Right cardiac atrium (tissue), 5 donors: ENCODE measurements around the gene SPRR1B. TPM values are rescaled to one million over a fixed set of nuclear protein-coding genes. Genes with fewer than 3 reads are reported as not detected.

Source experiments
- ATAC-seq, 2 donors: fragments of 200-7000 bp; cut with Tn5 transposase; one replicate each; pipeline versions ENCODE4 v1.8.0 to v1.9.1; 2020; ENCODE audit warnings: moderate library complexity in 2 of 2, mild to moderate bottlenecking in 1 of 2
- DNase-seq, 3 donors: peaks; one replicate each; pipeline ENCODE4 v3.0.0-alpha.2; 2020
- H3K27ac ChIP-seq: one replicate; pipeline ENCODE4 v1.5.1; 2013; ENCODE audit warnings: mild to moderate bottlenecking, low read length, control low read depth, moderate library complexity
- H3K27me3 ChIP-seq: one replicate; pipeline ENCODE4 v1.6.1; 2013; ENCODE audit not compliant: control insufficient read depth, insufficient read depth
- H3K4me1 ChIP-seq: one replicate; pipeline ENCODE4 v1.6.1; 2013; ENCODE audit warnings: low read length; ENCODE audit not compliant: control insufficient read depth, insufficient read depth
- H3K4me3 ChIP-seq: one replicate; pipeline ENCODE4 v1.5.1; 2013; ENCODE audit warnings: low read length, control low read depth
- H3K9me3 ChIP-seq: one replicate; pipeline ENCODE4 v1.6.1; 2013; ENCODE audit warnings: low read length; ENCODE audit not compliant: control insufficient read depth
- WGBS: extraction: QIAGEN DNeasy Blood & Tissue Kit; methylation state at CpG from one replicate; pipeline ENCODE4 v1.1.7; 2013; 5-methylcytosine and 5-hydroxymethylcytosine counted together
- intact Hi-C, 4 donors: fragments of 100-400 bp; cut with DNase I; formaldehyde crosslinking; loops; one replicate each; pipeline versions ENCODE4 v1.11.0 to v1.14.0; 2022 to 2023
- long read RNA-seq, 4 donors: library from polyadenylated mRNA; unstranded; transcript quantifications; one replicate each; pipeline ENCODE4 v2.0.0, GENCODE V29; 2020 to 2021
- polyA plus RNA-seq: library from polyadenylated mRNA; stranded (reverse); fragments of 200-250 nt; gene quantifications from one replicate; pipeline ENCODE4 v1.2.3, GENCODE V29; 2013
- total RNA-seq, 4 donors: library from RNA; stranded (reverse); fragmentation: NEBNext Ultra II Directional; extraction: Animal tissue kit (Norgen Biotek cat#: 25700); gene quantifications; one replicate each; pipeline ENCODE4 v1.2.1, GENCODE V29; 2021
- donor health status: healthy with polysubstance abuse.
- donor health status: DM: no; HTN: yes; CAD: no.
- donor health status: DM: no; HTN: no; CAD: no.
- donor health status: DM: no; HTN: yes; CAD: no; lungs with severe emphysema.
- donor health status: DM: yes; HTN: yes; CAD: no.

SPRR1B gene, protein sequence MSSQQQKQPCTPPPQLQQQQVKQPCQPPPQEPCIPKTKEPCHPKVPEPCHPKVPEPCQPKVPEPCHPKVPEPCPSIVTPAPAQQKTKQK
- total RNA-seq: not detected
- not detected for polyA plus RNA-seq
- long read RNA-seq, donor 1: 0 reads
- long read RNA-seq, donor 2: 0 reads
- long read RNA-seq, donor 3: 0 reads
- long read RNA-seq, donor 4: 0 reads

DNA sequence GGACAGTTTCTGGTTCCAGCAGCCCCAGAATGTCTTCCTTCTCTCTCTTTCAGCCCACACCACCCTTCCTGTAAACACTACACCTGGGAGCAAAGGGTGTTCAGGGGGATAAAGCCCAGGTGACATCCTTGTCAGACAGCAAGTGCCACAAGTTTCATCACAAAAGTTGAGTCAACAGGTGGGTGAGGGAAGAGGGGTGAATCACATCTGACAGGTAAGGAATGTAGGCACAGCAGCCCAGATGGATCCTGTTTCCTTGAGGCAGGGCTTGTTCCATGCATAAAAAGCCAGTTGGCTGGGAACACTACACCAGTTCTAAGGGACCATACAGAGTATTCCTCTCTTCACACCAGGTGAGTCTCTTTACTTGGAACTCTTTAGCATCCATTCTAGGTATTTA is at the start of gene SPRR1B:
Gene SPRR1B (plus strand): TSS at position 309 of the 400 bp plus-strand sequence. CDS start 1,143 bp downstream, outside the sequence.
- ATAC-seq: no peak
- no peak within 1 kb of the TSS for H3K4me3 ChIP-seq
- H3K4me1 ChIP-seq: no peaks in the 10 kb centered on the region
- no peak within 1 kb of the TSS for H3K27ac ChIP-seq
- intact Hi-C loops: no loop called here
- no peaks in the 10 kb centered on the region for H3K27me3 ChIP-seq
- H3K9me3 ChIP-seq: no peaks in the 10 kb centered on the region
- no peak for DNase-seq

DNA sequence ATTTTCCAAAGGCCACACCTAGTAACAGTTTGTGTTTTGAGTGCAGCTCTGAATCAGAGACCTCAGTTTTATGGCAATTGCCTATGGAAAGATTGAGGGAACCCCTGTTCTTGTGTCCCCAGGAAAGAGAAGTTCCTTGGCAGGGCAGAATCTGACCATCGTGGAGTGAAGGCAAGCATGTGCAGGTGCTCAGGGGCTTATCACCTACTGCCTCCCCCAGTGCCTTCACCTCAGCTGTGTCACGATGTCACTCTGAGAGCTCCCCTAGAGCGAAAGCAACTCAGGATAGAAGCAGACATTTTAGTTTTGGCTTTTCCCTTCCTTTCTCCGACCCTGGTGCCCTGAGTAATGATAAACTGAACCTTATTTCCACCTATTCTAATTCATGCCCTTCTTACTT is 48.9 kb upstream of the SPRR1B start:
- Histone ChIP-seq H3K4me1 (no peaks in the 10 kb centered on the region), H3K9me3 (no peaks in the 10 kb centered on the region), H3K27ac (no peak overlapping the region), H3K4me3 (no peak overlapping the region), H3K27me3 (no peaks in the 10 kb centered on the region)
- WGBS: 64% methylated on average over 4 of the region's 4 CpGs
- DNase-seq (no peak), ATAC-seq (no peak)
- intact Hi-C loops: no loop called here

DNA sequence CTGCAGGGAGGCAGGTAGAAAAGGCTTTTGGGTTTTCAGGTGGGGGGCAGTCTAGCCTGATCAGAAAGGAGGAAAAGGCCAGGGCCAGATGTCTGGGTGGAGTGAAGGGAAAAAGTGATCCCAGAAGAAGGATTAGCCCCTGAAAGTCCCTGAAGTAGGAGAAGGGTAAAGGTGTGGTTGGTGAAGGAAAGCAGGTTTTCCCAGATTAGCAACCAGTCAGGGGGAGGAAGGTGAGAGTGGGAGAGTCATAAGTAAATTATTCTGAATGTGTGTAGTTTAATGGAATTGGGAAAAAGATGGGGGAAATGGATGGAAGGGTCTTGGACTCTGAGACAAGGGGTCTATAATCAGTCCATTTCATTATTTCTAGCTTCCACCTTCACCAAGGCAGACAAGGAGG is 47.8 kb upstream of the SPRR1B start:
- no peaks in the 10 kb centered on the region for H3K4me1 ChIP-seq
- no peaks in the 10 kb centered on the region for H3K9me3 ChIP-seq
- intact Hi-C loops: no loop called here
- DNase-seq (no peak), ATAC-seq (no peak)
- no peak overlapping the region for H3K27ac ChIP-seq
- H3K27me3 ChIP-seq: no peaks in the 10 kb centered on the region
- H3K4me3 ChIP-seq: no peak overlapping the region

DNA sequence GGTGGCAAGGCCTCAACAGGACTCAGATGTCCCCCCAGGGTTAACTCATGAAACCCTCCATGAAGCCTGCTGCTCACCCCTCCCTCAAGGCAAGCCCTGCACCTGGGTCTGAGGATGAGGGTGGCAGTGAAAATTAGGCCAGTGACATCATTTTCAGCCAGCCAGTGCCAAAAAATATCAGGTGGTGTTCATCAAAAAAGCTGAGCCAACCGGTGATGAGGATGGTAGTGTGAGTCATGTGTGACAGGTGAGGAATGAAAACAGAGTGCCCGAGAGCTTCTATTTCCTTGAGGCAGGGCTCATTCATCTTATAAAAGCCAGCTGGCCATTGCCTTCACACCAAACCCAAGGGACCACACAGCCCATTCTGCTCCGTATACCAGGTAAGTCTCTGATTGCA is 47.3 kb upstream of the SPRR1B start, which contains the start of gene SPRR1A:
Gene SPRR1A (plus strand): TSS at position 339 of the 400 bp plus-strand sequence. CDS start 1,150 bp downstream, outside the sequence.
- no peaks in the 10 kb centered on the region for H3K9me3 ChIP-seq
- no peaks in the 10 kb centered on the region for H3K27me3 ChIP-seq
- no peak for ATAC-seq
- intact Hi-C loops: no loop called here
- 84% methylated on average over 3 of the region's 3 CpGs for WGBS
- no peak for DNase-seq
- no peak within 1 kb of the TSS for H3K27ac ChIP-seq
- no peak within 1 kb of the TSS for H3K4me3 ChIP-seq
- H3K4me1 ChIP-seq: no peaks in the 10 kb centered on the region

DNA sequence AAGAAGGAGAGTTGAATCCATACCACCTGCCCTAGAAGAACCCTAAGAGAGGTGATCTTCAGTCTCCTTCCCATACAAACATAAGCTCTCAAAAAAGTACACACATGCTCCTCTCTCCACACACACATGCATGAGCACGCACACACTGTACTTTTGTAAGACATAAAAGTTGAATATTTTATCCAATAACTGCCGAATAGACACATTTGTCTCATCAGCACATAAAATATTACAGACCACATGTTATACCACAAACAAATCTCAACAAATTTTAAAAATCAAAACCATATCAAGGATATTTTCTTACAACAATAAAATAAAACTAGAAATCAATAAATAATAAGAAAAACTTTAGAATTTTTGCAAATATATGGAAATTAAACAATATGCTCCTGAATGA is 44.4 kb upstream of the SPRR1B start:
- DNase-seq (no peak), ATAC-seq (no peak)
- no peaks in the 10 kb centered on the region for H3K4me1 ChIP-seq
- no peak overlapping the region for H3K4me3 ChIP-seq
- no peaks in the 10 kb centered on the region for H3K27me3 ChIP-seq
- no peak overlapping the region for H3K27ac ChIP-seq
- no peaks in the 10 kb centered on the region for H3K9me3 ChIP-seq
- 78% methylated on average over 2 of the region's 2 CpGs for WGBS
- intact Hi-C loops: no loop called here

DNA sequence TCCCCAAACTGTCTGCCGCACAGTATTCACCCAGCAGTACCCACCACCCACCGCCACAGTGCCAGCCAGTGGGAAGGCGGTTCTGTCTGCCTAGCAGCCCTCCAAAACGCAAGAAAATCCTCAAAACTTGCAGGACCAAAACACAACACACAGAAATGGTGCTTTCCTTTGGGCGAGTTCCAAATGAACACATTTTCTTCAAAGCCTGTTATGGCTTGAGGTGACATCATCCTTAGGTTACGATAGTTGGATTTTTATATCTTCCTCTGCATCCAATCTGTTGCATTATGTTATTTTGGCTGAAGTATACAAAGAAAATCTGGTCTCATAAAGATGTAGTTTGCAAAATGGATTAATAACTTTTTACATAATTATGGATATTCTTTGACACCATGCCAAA is 37.8 kb upstream of the SPRR1B start:
- no peak overlapping the region for H3K4me3 ChIP-seq
- H3K9me3 ChIP-seq: no peaks in the 10 kb centered on the region
- H3K27me3 ChIP-seq: no peaks in the 10 kb centered on the region
- no peaks in the 10 kb centered on the region for H3K4me1 ChIP-seq
- 74% methylated on average over 6 of the region's 6 CpGs for WGBS
- ATAC-seq: no peak
- DNase-seq: no peak
- H3K27ac ChIP-seq: no peak overlapping the region
- intact Hi-C loops: no loop called here

DNA sequence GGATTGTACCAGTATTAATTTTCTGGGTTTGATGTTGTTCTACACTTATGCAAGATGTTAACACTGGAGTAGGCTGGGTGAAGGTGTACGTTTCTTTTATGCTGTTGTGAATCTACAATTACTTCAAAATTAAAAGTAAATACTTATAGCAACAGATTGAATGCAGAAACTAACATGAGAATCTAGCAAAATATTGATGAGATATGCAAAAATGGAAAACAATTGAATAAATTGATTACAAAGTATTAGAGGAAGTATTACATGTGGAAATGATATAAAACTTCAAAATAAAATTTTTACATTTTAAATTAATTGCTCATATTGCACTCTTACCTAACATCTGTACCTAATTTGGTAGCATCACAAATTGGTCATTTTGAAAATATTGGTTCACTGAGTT is 35.2 kb upstream of the SPRR1B start:
- Histone ChIP-seq H3K4me1 (no peaks in the 10 kb centered on the region), H3K27me3 (no peaks in the 10 kb centered on the region), H3K27ac (no peak overlapping the region), H3K9me3 (no peaks in the 10 kb centered on the region), H3K4me3 (no peak overlapping the region)
- ATAC-seq: no peak
- 48% methylated on average over 1 of the region's 1 CpG for WGBS
- DNase-seq: no peak
- intact Hi-C loops: no loop called here

DNA sequence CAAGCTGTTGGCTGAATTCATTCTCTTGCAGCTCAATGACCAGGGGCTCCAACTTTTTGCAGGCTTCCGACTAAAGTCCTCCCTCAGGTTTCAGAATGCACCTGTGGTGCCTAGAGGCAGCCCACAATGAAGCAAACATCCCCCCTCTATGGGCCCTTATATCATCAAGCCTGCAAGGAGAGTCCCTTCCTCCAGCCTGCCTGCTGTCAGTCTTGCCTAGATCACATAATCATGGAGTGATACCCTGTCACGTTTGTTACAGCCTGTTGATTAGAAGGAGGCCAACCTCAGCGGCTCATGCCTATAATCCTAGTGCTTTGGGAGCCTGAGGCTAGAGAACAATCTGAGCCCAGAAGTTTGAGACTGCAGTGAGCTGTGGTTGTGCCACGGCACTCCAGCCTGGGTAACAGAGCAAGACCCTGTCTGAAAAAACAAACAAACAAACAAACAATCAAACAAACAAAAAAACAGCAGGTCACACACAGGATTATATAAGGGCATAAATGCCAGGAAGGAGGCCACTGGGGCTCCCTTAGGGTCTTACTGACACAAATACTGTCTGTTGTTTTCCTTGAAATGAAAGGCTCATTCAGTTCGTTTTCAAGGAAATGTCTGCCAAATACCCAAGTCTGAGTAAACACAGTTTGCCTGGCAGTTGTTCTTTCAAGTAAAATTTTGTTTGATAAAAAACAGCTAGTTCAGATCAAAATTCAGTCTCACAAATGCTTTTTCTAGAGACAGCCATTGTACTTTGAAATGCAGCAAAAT is 34.2 kb upstream of the SPRR1B start:
- H3K4me3 ChIP-seq: no peak overlapping the region
- DNase-seq: no peak
- no peak overlapping the region for H3K27ac ChIP-seq
- no peaks in the 10 kb centered on the region for H3K27me3 ChIP-seq
- no peak for ATAC-seq
- no peaks in the 10 kb centered on the region for H3K4me1 ChIP-seq
- WGBS: 18% methylated on average over 5 of the region's 5 CpGs
- intact Hi-C loops: no loop called here
- H3K9me3 ChIP-seq: no peaks in the 10 kb centered on the region

DNA sequence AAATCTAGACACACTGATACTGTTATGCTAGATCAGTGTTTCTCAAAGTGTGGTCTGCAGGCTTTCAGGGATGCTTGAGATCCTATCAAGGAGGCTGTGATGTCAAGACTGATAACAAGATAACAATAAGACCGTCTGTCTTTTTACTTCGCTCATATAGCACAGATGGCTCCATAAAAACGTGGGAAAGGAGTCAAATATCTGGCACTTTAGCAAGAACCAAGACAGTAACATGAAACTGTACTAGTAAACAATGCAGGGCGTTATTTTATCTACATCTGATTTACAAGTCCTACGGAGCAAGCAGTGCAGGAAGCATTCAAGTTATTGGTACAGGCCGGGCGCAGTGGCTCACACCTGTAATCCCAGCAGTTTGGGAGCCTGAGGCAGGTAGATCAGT is 33.1 kb upstream of the SPRR1B start:
- Histone ChIP-seq H3K4me1 (no peaks in the 10 kb centered on the region), H3K4me3 (no peak overlapping the region), H3K27ac (no peak overlapping the region), H3K9me3 (no peaks in the 10 kb centered on the region), H3K27me3 (no peaks in the 10 kb centered on the region)
- no peak for DNase-seq
- intact Hi-C loops: no loop called here
- 48% methylated on average over 7 of the region's 7 CpGs for WGBS
- no peak for ATAC-seq

DNA sequence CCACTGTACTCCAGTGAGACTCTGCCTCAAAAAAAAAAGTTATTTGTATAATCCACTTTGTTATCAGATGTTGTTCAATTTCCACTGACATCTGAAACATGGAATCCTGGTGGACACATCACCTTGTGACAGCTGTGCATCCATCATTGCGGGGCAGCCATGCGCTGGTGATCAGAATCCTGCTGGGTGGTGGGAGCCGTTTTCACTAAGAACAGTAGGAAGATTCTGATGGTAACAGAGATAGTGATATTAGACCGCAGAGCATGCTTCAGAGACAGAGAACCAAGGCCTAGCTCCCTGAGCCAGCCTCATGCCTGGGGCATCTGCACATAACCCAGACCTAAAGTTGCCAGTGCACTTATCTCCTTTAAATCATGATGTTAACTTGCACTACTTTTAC is 32.5 kb upstream of the SPRR1B start:
- 71% methylated on average over 4 of the region's 4 CpGs for WGBS
- no peaks in the 10 kb centered on the region for H3K27me3 ChIP-seq
- no peaks in the 10 kb centered on the region for H3K4me1 ChIP-seq
- ATAC-seq (no peak), DNase-seq (no peak)
- H3K9me3 ChIP-seq: no peaks in the 10 kb centered on the region
- no peak overlapping the region for H3K27ac ChIP-seq
- intact Hi-C loops: no loop called here
- H3K4me3 ChIP-seq: no peak overlapping the region

DNA sequence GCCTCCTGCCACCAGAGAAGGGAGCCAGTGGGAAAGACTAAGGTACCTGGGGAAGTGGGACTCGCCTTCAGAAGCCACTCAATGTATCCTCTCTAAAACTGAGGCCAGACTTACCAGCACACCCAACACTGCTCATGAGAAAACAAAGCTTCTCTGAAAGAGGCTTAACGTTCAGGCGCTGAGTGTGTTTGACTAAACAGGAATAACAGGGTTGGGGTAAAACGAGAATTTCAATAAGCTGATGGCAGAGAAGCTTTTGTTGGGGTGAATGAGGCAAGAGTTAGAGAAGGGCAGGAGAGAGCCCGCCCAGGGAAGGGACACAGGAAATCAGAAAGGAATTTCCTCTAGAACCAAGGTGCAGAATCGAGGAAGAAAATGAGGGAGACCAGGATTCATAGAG is 31.2 kb upstream of the SPRR1B start:
- 68% methylated on average over 6 of the region's 6 CpGs for whole genome bisulfite sequencing
- Histone ChIP-seq H3K4me1 (no peaks in the 10 kb centered on the region), H3K4me3 (no peak overlapping the region), H3K9me3 (no peaks in the 10 kb centered on the region), H3K27me3 (no peaks in the 10 kb centered on the region), H3K27ac (no peak overlapping the region)
- ATAC-seq: no peak
- no peak for DNase-seq
- intact Hi-C loops: no loop called here
